ENCODE data around the gene CNOT2. TPM values are rescaled to one million over a fixed set of nuclear protein-coding genes. Genes with fewer than 3 reads are reported as not detected.

Gene CNOT2
- total and polyA plus RNA-seq, 4 donors = 17.5 to 93.4 (median 49.0) TPM

DNA sequence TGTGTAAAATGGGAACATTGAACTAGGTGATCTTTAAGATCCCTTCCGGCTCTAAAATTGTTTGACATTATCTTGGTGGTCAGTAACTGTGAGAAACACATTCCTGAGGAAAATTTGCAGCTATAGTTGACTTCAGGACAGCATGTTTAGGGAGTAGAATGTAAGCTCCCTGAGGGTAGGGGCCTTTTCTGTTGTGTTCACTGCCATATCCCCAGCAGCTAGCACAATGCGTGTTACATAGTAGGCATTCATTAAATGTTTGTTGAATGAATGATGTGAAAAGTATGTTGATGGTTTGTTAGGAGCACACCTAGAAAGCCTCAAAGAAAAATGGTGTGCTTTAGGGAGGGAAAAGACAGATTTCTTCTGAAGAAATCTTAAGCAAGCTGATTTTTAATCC is 84.3 kb downstream of the CNOT2 start:
- no peak overlapping the region for H3K27ac ChIP-seq (ENCODE audit: low read depth in 1 of 2, low read length in 2 of 2)
- TF ChIP-seq, protein P1, sequence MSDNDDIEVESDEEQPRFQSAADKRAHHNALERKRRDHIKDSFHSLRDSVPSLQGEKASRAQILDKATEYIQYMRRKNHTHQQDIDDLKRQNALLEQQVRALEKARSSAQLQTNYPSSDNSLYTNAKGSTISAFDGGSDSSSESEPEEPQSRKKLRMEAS (IDR thresholded peaks at IDR 0.05) = no peak
- TF ChIP-seq FOXA2 (IDR thresholded peaks at IDR 0.05) = no peak

DNA sequence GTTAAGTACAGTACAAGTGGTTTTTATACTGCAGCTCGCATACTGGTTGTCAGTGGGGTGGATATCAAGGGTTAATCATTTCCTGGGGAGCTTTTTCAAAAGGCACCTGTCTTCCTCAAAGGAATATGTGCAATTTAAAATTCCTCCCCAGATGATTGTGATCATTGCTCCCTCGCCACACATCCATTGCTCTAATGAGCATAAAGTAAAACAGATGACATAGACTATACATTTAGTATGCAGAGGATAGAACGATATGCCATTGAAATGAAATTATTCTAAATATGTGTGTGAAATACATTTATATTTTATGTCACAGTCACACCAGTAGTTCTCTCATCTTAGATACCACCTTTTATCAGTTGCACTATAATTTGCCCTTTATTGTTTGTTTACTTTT is 86.5 kb downstream of the CNOT2 start:
- WGBS = 82% methylated on average over 3 of the region's 3 CpGs
- H3K9me3 ChIP-seq (ENCODE audit: control insufficient read depth in 4 of 4, low read length in 3 of 4) = no peaks in the 10 kb centered on the region
- DNase-seq (ENCODE audit: low spot score) = no peak
- H3K27me3 ChIP-seq (ENCODE audit: control insufficient read depth in 4 of 4, insufficient read depth in 4 of 4, low read length in 3 of 4) = no peaks in the 10 kb centered on the region
- no peak for TF ChIP-seq FOXA1 (IDR thresholded peaks at IDR 0.05)
- TF ChIP-seq, protein P2, sequence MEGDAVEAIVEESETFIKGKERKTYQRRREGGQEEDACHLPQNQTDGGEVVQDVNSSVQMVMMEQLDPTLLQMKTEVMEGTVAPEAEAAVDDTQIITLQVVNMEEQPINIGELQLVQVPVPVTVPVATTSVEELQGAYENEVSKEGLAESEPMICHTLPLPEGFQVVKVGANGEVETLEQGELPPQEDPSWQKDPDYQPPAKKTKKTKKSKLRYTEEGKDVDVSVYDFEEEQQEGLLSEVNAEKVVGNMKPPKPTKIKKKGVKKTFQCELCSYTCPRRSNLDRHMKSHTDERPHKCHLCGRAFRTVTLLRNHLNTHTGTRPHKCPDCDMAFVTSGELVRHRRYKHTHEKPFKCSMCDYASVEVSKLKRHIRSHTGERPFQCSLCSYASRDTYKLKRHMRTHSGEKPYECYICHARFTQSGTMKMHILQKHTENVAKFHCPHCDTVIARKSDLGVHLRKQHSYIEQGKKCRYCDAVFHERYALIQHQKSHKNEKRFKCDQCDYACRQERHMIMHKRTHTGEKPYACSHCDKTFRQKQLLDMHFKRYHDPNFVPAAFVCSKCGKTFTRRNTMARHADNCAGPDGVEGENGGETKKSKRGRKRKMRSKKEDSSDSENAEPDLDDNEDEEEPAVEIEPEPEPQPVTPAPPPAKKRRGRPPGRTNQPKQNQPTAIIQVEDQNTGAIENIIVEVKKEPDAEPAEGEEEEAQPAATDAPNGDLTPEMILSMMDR (IDR thresholded peaks at IDR 0.05; ENCODE audit: low read depth, low read length, missing input control) = no peak
- TF ChIP-seq RAD21 (IDR thresholded peaks at IDR 0.05) = no peak
- no peak overlapping the region for H3K9ac ChIP-seq (ENCODE audit: low read depth in 1 of 2, low read length in 2 of 2)
- H3K36me3 ChIP-seq (ENCODE audit: control insufficient read depth in 4 of 4, insufficient read depth in 3 of 4, low read depth in 1 of 4, low read length in 3 of 4) = peaks cover 0 to 16% (median 5%) of the 10 kb centered on the region in 4 donors
- no peak overlapping the region for H3K4me3 ChIP-seq (ENCODE audit: low read depth in 1 of 3, low read length in 3 of 3)
- no peak overlapping the region for H3K27ac ChIP-seq (ENCODE audit: low read depth in 1 of 2, low read length in 2 of 2)
- no peaks in the 10 kb centered on the region for H3K4me1 ChIP-seq (ENCODE audit: control insufficient read depth in 4 of 4, insufficient read depth in 4 of 4, low read length in 3 of 4)

More for the DNA sequence above, 84.3 kb downstream of the CNOT2 start:
- WGBS = 100% methylated on average over 2 of the region's 2 CpGs
- Histone ChIP-seq H3K4me3 (ENCODE audit: low read depth in 1 of 3, low read length in 3 of 3) (no peak overlapping the region), H3K9me3 (ENCODE audit: control insufficient read depth in 4 of 4, low read length in 3 of 4) (no peaks in the 10 kb centered on the region), H3K36me3 (ENCODE audit: control insufficient read depth in 4 of 4, insufficient read depth in 3 of 4, low read depth in 1 of 4, low read length in 3 of 4) (peaks cover 0 to 18% (median 6%) of the 10 kb centered on the region in 4 donors), H3K27me3 (ENCODE audit: control insufficient read depth in 4 of 4, insufficient read depth in 4 of 4, low read length in 3 of 4) (no peaks in the 10 kb centered on the region), H3K9ac (ENCODE audit: low read depth in 1 of 2, low read length in 2 of 2) (no peak overlapping the region), H3K4me1 (ENCODE audit: control insufficient read depth in 4 of 4, insufficient read depth in 4 of 4, low read length in 3 of 4) (no peaks in the 10 kb centered on the region)
- no peak for DNase-seq (ENCODE audit: low spot score)

DNA sequence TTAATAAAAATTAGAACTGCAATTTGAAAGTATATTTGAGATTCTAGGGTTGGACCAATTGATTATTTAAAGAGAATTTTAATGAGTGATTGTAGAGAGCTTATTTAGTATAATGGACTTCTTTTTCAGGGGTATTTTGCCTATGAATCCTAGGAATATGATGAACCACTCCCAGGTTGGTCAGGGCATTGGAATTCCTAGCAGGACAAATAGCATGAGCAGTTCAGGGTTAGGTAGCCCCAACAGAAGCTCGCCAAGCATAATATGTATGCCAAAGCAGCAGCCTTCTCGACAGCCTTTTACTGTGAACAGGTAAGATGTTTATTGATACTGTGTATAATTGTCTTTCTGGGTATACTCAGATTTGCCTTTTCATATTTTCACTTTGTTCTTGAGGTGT is 86.9 kb downstream of the CNOT2 start:
- Histone ChIP-seq H3K36me3 (ENCODE audit: control insufficient read depth in 4 of 4, insufficient read depth in 3 of 4, low read depth in 1 of 4, low read length in 3 of 4) (peaks cover 0 to 18% (median 5%) of the 10 kb centered on the region in 4 donors), H3K9ac (ENCODE audit: low read depth in 1 of 2, low read length in 2 of 2) (no peak overlapping the region), H3K9me3 (ENCODE audit: control insufficient read depth in 4 of 4, low read length in 3 of 4) (no peaks in the 10 kb centered on the region), H3K4me3 (ENCODE audit: low read depth in 1 of 3, low read length in 3 of 3) (no peak overlapping the region), H3K27ac (ENCODE audit: low read depth in 1 of 2, low read length in 2 of 2) (no peak overlapping the region), H3K4me1 (ENCODE audit: control insufficient read depth in 4 of 4, insufficient read depth in 4 of 4, low read length in 3 of 4) (no peaks in the 10 kb centered on the region), H3K27me3 (ENCODE audit: control insufficient read depth in 4 of 4, insufficient read depth in 4 of 4, low read length in 3 of 4) (no peaks in the 10 kb centered on the region)
- no peak for DNase-seq (ENCODE audit: low spot score)
- TF ChIP-seq HNF4A (conservative IDR thresholded peaks at IDR 0.05) = no peak
- no peak for TF ChIP-seq JUND (IDR thresholded peaks at IDR 0.05)
- no peak for TF ChIP-seq FOXA1 (IDR thresholded peaks at IDR 0.05)
- no peak for TF ChIP-seq YY1 (IDR thresholded peaks at IDR 0.05)
- no peak for TF ChIP-seq RXRA (IDR thresholded peaks at IDR 0.05)
- TF ChIP-seq FOXA2 (IDR thresholded peaks at IDR 0.05) = no peak
- TF ChIP-seq, protein P2 (IDR thresholded peaks at IDR 0.05; ENCODE audit: low read depth, low read length, missing input control) = no peak
- TF ChIP-seq GABPA (IDR thresholded peaks at IDR 0.05 in 1 of 2, conservative IDR thresholded peaks at IDR 0.05 in 1 of 2) = no peak
- TF ChIP-seq NR2F2 (IDR thresholded peaks at IDR 0.05) = no peak
- no peak for TF ChIP-seq HNF4G (IDR thresholded peaks at IDR 0.05)
- no peak for TF ChIP-seq RAD21 (IDR thresholded peaks at IDR 0.05)
- TF ChIP-seq, protein P3, sequence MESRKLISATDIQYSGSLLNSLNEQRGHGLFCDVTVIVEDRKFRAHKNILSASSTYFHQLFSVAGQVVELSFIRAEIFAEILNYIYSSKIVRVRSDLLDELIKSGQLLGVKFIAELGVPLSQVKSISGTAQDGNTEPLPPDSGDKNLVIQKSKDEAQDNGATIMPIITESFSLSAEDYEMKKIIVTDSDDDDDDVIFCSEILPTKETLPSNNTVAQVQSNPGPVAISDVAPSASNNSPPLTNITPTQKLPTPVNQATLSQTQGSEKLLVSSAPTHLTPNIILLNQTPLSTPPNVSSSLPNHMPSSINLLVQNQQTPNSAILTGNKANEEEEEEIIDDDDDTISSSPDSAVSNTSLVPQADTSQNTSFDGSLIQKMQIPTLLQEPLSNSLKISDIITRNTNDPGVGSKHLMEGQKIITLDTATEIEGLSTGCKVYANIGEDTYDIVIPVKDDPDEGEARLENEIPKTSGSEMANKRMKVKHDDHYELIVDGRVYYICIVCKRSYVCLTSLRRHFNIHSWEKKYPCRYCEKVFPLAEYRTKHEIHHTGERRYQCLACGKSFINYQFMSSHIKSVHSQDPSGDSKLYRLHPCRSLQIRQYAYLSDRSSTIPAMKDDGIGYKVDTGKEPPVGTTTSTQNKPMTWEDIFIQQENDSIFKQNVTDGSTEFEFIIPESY (IDR thresholded peaks at IDR 0.05) = no peak
- TF ChIP-seq EGR1 (IDR thresholded peaks at IDR 0.05; ENCODE audit: low read depth in 2 of 2) = no peak
- TF ChIP-seq SP1 (IDR thresholded peaks at IDR 0.05) = no peak
- WGBS = 98% methylated on average over 2 of the region's 2 CpGs

Measured in liver (tissue), 9 donors.